Breast epithelium (tissue), 3 donors: ENCODE measurements around the gene UBXN2A.

ENCODE experiments used
- POLR2A ChIP-seq: fragments of 450-650 bp; IDR thresholded peaks from one replicate; pipeline ENCODE4 v1.6.1; 2016; ENCODE audit warnings: antibody characterized with exemption, mild to moderate bottlenecking, moderate library complexity
- TF ChIP-seq, protein P1 (sequence below), 3 donors: fragments of 450-650 bp; IDR thresholded peaks; one replicate each; pipeline ENCODE4 v1.5.1; 2016 to 2017; ENCODE audit warnings: antibody characterized with exemption in 3 of 3, mild to moderate bottlenecking in 3 of 3, moderate library complexity in 3 of 3

GRCh38 chr2:24009367-24009679 lies 69.1 kb downstream of the UBXN2A start:
- TF ChIP-seq, protein P1, sequence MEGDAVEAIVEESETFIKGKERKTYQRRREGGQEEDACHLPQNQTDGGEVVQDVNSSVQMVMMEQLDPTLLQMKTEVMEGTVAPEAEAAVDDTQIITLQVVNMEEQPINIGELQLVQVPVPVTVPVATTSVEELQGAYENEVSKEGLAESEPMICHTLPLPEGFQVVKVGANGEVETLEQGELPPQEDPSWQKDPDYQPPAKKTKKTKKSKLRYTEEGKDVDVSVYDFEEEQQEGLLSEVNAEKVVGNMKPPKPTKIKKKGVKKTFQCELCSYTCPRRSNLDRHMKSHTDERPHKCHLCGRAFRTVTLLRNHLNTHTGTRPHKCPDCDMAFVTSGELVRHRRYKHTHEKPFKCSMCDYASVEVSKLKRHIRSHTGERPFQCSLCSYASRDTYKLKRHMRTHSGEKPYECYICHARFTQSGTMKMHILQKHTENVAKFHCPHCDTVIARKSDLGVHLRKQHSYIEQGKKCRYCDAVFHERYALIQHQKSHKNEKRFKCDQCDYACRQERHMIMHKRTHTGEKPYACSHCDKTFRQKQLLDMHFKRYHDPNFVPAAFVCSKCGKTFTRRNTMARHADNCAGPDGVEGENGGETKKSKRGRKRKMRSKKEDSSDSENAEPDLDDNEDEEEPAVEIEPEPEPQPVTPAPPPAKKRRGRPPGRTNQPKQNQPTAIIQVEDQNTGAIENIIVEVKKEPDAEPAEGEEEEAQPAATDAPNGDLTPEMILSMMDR (IDR thresholded peaks at IDR 0.05): no peak
- TF ChIP-seq POLR2A: no peak
